Brain pericyte (primary cell): ENCODE measurements around the gene PEX13.
"Not testable (repeated sequence)": the region's sequence is repeated elsewhere in the genome, so short reads cannot be mapped to it uniquely, and the experiment has no call there.

Source experiments
- DNase-seq: peaks from one replicate; pipeline ENCODE4 v3.0.0-alpha.2; 2012; ENCODE audit warnings: low read depth, low spot score

The PEX13 gene

DNA sequence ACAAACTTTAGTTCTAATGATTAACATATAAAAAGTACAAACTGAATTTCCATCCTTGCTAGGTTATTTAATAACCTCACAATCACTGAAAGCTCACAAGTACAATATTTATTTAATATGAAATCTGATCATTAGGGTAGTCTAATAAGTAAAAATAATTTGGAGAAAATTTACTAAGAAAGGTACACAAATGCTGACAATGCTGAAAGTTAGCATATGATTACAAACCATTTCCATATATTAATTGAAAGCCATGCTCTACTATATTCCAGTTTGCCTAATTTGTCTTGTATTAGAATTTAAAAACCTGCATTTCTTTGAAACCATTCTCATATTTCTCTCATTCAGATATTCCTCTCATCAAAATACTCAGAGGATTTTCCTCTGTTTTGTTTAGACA is 8.2 kb upstream of the PEX13 start:
- DNase-seq, result no peak

DNA sequence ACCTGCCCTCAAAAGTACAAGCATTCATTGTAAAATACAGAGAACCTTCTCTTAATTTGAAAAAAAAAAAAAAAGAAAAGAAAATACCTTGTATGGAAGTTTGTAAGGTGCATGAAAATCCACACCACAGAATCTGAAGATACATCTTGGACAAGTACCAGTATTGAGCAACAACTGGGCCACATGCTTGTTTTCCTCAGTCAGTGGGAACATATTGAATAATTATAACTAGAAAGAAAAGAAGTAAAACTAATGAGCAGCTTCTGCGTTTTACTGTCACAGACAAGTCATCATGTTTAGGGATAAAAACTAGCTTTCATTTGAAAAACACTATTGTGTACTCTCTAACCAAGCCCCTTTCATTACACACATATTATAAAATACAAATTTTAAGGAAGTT is 5.8 kb upstream of the PEX13 start:
- no peak for DNase-seq

DNA sequence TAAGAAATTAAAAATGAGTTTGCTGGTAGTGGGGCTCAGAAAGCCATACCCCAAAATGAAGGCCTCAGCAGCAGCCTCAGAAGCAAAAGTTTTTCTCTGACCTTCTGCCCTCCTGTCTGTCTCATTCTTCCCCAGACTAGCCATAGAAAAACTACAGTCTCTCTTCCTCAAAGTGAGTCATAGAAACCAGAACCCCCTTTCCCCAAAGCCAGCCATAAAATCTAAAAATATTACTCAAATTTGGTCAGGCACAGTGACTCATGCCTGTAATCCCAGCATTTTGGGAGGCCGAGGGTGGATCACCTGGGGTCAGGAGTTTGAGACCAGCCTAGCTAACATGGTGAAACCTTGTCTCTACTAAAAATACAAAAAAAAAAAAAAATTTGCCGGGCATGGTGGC is 5.2 kb upstream of the PEX13 start:
- not testable (repeated sequence) for DNase-seq

DNA sequence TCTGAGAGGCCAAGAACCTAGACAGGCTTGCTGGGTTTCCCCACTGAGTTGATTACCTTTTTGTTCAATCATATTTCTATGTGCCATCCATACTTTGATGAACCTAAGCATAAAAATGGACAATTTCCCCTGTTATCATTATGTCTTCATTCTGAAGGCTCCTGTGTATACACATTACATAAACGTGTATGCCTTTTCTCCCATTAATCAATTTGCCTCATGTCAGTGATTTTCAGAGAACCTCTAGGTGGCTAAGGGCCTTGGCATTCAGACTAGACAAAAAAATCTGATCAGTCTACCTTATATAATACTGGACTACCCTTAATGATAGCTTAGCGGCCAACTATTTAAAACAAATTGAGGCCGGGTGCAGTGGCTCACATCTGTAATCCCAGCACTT is 4.1 kb upstream of the PEX13 start:
- DNase-seq, result no peak

DNA sequence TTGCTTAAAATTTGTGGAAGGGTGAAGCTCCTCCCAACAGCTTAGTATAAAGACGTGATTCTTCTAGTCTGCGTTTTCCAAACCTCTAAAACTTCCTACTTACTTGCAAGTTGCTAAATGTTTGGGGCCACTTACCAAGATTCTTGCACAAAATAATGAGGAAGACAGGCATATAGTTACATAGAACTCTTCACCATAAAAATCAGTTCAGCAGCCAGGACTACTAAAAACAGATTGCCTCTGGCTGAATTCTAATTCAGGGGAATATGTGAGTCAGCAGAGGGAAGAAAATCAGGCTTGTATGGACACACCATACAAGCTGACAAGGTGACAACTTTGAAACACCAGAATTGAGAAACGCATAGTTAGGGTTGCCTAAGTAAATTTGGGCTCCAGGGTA is 2.8 kb upstream of the PEX13 start:
- no peak for DNase-seq

DNA sequence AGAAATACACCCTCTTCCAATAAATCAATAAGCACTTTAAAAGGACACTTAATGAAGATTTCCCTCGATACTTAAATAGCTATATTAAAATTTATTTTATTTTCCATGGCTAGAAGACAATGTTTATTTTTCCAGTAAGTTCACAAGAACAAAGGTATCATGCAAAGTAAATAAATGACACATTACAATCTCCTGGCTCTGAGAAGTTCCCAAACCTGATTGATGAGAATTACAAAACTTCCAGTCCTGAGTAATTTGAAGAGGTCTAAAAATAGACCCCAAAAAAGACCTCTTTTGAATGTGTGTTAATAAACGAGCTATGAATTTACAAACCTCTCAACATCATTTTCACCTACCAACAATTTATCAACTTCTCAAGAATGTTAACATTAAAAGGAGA is 1.5 kb upstream of the PEX13 start:
- DNase-seq, result no peak

DNA sequence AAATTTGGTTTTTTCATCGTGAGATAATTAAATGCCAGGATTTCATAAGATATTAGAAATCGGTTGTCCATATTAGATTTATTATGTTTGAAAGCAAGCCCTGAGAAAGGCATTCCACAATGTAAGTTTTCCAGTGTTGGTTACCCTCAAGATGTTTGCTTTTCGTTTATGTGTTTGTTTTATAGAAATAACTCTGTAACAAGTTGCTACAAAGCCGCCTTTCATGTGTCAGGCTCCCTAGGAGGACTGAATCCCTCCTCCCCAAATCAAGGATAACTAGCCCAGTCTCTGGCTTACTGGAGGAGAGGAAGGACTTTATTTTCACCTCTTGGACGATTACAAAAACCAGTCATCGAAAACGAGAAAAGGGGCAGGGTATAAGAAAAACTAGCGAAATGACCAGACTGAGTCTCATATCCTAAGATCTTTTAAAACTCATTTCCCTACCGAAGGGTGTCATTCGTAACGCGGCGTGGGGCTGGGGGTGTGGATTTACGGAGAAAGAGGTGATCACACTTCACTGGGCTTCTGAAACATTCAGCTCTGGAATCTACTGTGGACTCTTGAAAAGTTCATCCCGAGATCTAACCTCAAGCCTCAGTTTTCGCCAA is 1.0 kb upstream of the PEX13 start:
- DNase-seq, result no peak

DNA sequence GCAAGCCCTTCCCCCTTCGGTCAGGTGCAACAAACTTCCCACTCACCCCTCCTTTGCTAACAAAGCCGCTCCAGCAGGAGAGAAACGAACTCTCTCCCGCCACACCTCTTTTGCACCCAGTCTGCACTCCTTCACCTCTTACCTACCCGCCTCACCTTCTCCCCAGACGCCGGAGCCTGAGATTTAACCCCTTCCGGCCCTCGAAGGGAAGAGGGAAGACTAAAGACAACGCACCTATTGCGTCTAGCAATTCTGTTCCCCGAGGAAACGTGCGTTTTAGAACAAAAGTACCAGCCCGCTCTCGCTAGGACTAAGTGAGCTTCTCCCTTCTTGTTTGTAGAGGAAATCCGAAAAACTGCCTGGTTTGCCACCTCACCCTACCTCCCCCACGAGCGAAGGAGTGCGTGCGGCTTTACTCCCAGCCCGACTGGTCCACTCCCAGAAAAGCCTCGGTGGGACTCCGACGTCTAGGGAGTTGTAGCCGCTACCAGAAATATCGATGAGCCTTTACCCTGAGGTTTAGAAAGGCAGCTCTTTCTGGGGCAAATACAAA is 441 bp upstream of the PEX13 start:
- no peak for DNase-seq

DNA sequence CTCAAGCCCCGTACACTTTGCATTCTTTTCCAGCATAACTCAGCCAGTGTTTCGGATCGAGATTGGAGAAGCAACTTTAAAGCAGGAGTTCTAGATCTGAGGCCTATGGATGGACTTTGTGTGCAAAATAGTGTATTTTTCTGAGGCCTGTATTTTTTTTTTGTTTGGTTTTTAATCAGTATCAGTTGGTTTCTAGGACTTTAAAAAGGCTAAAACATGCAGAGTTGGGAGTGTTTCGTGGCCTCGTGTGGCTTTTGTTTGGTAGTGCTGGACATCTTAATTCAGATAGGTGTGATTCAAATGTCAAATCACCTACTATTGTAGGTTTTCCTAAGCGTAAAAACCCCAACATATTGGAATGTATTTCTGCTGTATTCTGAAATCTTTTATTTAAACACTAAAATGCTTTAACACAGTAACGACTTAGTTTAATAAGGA is 817 bp downstream of the PEX13 start:
- no peak for DNase-seq

DNA sequence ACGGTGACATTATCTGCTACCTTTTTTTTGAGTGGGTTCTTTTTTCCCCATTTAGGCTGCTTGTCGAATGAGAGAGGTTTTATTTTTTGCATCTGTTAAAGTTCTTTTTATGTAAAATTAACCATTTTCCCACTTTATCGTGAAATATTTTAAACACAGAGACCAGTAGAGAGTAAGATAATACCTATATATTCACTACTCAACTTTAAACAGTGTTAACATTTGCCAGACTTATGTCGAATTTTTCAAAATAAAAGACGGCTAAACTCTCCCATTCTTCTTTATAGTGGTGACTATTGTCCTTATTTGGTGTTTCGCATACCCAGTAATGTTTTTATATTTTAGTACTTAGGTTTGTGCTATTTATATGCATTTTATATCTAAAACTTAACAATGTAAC is 1.3 kb downstream of the PEX13 start:
- DNase-seq, result no peak

DNA sequence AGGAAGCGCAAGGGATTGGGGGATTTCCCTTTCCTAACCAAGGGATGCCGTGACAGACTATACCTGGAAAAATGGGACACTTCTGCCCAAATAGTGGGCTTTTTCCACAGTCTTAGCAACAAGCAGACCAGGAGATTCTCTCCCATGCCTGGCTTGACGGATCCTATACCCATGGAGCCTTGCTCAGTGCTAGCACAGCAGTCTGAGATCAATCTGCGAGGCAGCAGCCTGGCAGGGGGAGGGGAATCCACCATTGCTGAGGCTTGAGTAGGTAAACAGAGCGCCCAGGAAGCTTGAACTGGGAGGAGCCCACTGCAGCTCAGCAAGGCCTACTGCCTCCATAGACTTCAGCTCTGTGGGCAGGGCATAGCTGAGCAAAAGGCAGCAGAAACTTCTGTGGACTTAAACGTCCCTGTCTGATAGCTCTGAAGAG is 3.7 kb downstream of the PEX13 start:
- DNase-seq, result no peak

DNA sequence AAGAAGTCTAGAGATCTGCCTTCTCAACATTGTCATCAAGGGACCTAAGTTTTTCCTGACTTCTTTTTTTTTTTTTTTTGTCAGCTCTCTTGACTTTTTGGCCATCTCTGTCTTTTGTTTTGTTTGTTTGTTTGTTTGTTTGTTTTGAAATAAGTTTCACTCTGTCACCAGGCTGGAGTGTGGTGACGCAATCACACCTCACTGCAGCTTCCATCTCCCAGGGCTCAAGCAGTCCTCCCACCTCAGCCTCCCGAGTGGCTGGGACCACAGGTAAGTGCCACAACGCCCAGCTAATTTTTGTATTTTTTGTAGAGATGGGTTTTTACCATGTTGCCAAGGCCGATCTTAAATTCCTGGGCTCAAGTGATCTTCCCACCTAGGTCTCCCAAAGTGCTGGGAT is 6.2 kb downstream of the PEX13 start:
- DNase-seq, result no peak

DNA sequence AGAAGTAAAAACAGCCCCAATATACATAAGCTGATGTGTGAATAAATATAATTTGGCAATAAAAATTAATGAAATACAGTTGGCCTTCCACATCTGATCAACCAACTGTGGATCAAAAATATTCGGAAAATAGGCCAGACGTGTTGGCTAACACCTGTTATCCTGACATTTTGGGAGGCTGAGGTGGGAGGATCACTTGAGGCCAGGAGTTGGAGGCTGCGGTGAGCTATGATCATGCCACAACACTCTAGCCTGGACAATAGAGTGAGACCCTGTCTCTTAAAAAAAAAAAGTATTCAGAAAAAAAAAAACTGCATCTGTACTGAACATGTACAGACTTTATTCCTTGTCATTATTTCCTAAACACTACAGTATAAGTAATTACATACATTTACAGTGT is 12.0 kb downstream of the PEX13 start:
- DNase-seq, result no peak

DNA sequence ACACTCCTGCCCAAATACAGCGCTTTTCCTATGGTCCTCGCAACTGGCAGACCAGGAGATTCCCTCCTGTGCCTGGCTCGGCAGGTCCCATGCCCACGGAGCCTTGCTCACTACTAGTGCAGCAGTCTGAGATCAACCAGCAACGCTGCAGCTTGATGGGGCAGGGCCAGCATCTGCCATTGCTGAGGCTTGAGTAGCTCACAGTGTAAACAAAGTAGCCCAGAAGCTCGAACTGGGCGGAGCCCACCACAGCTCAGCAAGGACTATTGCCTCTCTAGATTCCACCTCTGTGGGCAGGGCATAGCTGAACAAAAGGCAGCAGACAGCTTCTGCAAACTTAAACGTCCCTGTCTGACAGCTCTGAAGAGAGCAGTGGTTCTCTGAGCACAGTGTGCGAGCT is 17.1 kb downstream of the PEX13 start:
- not testable (repeated sequence) for DNase-seq

DNA sequence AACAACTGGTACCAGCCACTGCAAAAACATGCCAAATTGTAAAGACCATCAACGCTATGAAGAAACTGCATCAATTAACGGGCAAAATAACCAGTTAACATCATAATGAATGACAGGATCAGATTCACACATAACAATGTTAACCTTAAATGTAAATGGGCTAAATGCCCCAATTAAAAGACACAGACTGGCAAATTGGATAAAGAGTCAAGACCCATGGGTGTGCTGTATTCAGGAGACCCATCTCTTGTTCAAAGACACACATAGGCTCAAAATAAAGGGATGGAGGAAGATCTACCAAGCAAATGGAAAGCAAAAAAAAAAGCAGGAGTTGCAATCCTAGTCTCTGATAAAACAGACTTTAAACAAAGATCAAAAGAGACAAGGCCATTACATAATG is 19.1 kb downstream of the PEX13 start:
- DNase-seq, result not testable (repeated sequence)

DNA sequence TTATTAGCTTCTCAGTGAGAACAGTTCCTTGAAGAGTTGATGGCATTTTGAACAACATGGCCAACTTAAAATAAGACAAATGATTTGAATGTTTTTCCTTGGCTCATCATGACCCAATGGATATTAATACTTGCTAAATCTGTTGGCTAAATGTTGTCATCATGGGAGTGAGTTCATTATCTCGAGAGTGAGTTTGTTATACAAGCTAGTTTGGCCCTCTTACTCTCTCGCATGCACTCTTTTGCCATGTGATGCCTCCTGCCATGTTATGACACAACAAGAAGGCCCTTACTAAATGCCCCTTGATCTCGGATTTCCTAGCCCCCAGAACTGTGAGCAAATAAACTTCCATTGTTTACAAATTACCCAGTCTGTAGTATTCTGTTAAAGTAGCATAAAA is 25.3 kb downstream of the PEX13 start:
- DNase-seq, result no peak

DNA sequence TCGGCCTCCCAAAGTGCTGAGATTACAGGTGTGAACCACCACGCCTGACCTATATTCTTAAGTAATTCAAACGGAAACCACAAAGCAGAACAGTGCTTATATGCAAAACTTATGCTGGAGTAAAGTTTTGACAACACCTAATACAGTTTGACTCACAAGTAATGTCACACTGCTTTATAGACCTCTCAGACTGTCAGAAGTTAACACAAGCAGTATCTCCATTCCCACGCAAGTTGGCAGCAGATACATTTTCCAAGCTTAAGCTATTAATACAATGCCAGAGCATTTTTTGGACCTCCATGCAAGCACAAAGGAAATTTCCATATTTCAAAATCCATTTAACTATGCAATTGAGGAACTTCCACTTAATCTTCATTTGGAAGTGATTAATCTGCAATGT is 27.1 kb downstream of the PEX13 start:
- no peak for DNase-seq

DNA sequence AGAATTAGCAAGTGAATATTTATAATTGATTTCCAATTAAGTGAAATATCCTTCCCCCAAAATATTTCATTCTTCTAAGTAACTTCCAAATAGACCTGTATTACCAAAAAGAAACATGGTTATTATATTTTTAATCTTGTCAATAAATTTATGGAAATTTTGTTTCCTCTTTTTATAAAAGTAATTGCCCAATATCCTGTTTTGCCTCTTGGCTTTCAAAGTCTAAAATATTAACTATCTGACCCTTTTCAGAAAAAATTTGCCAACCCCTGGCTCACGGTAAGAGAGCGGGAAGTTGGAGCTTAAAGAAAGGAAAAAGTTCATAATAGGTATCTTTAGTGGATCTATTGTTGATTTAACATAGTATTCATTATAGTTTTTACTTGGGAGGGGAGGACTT is 27.7 kb downstream of the PEX13 start:
- DNase-seq, result no peak

DNA sequence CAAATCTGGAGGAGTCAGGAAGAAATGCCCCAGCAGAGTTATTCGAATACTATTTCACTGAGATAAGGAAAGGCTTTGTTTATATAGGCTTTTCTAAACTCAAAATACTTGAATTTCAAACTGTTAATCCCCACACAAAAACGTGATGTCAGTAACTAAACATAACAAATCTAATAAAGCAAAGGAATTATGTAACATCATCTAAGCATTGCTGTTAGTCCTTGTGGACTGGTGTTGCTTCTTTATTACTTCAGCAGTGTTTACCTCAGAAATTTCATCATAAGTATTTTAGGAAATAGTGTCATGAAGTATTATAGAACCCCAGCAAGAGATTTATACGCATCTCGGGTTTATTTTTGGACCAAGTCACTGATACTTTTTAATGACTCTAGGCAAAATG is 28.5 kb downstream of the PEX13 start:
- no peak for DNase-seq

DNA sequence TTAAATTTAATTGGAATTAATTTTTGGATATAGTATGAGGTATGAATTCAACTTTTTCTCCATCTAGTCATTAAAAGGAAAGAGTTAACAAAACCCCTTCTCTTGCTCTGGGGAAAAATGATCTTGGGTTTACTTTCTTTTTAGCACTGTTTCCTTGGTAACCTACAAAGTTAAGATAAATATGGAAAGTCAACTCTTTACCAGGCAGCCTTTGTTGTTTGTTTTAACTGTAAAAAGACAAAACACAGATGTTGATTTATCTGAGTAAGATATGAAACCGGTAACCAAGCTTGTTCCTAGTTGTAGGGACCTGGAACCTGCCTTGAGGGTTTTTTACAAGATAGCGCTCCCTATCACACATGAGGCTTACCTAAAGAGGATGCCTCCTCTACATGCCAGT is 38.0 kb downstream of the PEX13 start:
- DNase-seq, result peak; percentile 4

DNA sequence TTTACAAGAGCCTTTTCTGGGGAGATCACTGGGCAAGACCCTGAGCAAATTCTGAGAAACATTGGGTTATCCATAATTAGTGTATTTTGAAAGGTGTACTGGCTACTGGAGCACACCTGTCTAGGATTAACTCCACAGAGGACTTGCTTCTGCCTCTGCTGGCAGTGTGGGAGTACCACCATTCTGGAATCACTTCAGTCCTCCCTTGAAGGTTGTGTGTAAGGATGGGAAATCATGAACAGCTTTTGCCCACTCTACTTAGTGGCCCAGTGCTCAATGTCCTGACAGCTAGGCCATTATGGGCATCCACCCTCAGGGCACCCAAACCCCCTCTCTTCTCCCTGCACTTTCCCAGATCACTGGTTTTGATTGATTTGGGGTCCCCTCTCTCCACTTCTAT is 40.0 kb downstream of the PEX13 start:
- DNase-seq, result no peak

DNA sequence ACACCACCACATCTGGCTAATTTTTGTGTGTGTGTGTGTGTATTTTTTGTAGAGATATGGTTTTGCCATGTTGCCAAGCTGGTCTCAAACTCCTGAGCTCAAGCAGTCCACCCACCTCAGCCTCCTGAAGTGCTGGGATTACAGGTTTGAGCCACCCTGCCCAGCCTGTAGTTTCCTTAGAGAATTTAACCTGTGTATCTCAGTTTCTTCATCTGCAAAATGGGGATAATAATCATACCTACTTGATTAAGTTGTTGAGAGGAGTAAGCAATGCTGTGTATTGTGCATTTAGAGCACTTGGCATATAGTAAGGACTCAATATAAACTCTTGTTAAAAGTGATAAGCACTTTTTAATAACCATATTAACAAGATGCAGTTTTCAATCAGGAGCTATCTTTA is 41.9 kb downstream of the PEX13 start:
- no peak for DNase-seq

DNA sequence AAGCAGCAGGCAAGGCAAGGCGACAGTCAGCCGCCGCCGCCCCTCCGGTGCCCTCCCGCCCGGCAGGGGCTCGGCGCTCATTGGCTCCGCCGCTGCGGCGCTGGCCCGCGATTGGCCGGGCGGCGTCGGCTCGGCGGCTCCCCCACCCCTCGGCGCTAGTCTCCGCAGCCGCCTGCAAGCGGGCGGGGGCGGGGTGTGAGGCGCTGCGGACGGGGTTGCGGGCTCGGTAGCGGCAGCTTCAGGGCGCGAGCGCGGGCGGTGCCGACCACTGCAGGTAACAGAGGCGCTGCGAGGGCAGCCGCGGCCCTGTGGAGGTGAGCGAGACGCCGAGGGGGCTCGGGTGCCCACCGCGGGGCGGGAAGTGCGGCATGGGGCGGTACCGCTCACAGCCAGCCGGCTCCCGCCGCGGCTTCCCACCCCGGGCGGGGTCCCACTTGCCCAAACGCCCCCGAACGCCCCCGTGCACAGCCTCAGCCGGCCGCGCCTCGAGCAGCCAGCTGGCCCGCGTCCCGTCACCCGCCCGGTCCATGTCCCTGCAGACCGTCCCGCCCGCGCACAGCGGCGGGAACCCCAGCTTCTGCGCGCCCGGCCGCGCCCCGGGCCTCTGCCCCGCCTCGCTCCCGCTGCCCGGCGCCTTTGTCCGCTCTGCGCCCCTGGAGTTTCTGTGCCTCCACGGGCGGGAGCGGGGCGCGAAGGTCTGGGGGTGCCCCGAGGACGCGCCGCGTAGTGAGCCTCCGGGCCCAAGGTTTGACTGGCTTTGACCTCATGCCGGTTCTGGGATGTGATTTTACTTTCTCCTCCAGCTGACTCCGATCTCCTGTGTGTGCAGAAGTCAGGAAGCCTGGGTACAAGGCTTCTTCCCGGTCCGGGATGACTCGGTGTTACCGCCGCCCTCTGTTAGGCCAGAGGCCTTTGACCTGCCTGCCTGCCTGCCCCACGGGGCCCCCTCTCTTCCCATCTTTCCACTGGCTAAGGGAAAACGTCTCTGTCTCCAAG is 48.5 kb downstream of the PEX13 start, which contains the start of gene SANBR:
TSS of gene SANBR (plus strand) at position 158 of the 996 bp plus-strand sequence. CDS start 4,480 bp downstream, outside the sequence.
- DNase-seq, result no peak
